ENCODE data around the gene OR2M3.
A peak's percentile ranks its signal among the peaks of the same experiment; 100 is the strongest.
"Not testable (repeated sequence)": the region's sequence is repeated elsewhere in the genome, so short reads cannot be mapped to it uniquely, and the experiment has no call there.

OR2M3 gene, protein sequence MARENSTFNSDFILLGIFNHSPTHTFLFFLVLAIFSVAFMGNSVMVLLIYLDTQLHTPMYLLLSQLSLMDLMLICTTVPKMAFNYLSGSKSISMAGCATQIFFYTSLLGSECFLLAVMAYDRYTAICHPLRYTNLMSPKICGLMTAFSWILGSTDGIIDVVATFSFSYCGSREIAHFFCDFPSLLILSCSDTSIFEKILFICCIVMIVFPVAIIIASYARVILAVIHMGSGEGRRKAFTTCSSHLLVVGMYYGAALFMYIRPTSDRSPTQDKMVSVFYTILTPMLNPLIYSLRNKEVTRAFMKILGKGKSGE

DNA sequence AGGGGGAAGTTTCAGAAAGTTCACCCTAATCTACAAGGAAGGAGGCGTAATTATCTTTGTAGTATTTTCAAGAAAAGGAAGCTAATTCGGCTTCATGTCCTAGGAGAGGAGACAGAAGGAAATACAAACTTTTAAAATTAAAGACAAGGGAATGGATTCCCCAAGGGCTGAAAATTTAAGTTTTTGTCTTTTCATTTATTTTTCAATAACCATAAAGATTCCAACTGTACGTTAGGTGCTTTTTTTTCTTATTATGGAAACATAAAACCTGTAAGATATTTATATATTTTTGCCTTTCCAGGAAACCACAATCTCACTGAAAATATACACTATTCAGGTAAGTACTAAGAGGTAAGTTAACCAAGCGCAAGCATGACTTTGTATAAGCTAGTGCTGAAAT, at the start of gene OR2M3:
TSS of gene OR2M3 (plus strand) at position 301 of the 400 bp plus-strand sequence. CDS start 5,803 bp downstream, outside the sequence.
- no peak for FAIRE-seq

DNA sequence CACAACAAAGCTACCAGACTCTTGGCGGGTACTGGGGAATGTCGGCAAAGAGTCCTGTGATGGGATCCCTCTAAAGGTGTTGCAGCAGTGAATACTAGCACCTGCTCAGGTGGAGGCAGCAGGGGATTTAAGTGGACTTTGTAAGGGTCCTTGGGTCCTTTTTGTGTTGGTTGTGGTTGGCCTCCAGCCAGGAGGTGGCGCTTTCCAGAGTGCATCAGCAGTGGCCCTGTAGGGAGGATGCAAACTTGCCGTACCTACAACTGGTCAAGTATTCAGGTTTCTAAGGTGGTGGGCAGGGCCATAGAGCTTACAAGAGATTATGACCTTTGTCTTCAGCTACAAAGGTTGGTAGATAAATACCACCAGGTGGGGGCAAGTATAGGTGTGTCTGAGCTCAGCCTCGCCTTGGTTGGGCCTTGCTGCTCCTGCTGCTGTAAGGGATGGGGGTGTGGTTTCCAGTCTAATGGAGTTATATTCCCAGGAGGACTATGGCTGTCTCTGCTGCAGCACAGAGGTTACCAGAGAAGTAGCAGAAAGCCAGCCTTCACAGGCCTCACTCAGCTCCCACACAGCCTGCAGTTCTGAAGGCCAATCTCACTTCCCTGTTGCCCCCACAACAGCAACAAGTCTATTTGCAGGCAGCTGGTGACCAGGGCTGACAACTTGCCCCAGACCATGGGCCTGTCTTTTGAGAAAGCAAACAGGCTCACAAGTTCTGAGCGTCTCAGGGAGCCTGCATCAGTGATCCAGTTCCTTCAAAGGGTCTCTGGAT, 44.8 kb upstream of the OR2M3 start:
- FAIRE-seq = no peak

DNA sequence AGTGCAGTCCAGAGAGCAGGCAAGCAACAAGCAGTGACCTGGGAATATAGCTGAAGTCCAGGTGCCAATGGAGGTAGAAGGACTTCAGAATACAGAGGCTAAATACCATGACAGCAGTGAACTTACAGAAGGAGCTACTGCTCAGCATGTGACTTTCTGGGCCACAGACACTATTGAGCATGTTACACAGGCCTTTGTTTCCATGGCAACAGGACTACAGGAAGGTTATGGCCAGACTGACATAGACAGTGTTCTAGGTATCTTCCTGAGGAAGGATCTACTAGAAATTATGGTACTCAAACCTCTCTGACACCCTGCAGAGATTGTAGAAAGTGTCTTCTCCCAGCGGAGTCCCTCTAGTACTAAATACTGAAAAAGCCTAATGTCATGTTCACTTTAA, 41.1 kb upstream of the OR2M3 start:
- FAIRE-seq = no peak

DNA sequence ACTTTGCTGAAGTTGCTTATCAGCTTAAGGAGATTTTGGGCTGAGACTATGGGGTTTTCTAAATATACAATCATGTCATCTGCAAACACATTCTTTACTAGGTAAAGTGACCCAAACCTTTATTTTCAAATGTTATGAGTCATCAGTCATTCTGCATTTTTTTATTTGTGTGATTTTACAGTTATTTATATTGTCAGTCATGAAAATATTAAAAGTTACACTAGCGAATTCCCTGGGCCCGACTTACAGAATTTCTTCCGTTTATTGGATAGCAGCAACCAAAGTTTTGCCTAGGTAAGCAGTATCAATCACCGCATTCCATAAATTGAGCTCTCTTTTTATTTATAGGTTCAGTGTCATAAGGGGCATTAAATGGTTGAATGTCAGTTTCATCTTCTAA, 38.3 kb upstream of the OR2M3 start:
- no peak for FAIRE-seq

DNA sequence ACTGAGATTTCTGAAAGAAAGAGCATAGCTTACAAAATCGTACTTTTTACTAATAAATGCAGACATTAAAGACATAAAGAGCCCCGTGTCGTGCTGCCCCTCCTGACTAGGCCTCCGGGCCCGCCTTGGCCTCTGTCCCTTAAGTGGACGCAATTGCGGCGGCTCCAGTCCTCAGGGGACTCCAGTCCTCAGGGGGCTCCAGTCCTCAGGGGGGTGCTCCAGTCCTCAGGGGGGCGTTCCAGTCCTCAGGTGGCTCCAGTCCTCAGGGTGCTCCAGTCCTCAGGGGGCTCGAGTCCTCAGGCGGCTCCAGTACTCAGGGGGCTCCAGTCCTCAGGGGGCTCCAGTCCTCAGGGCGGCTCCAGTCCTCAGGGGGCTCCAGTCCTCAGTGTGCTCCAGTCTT, 33.0 kb upstream of the OR2M3 start:
- no peak for FAIRE-seq

DNA sequence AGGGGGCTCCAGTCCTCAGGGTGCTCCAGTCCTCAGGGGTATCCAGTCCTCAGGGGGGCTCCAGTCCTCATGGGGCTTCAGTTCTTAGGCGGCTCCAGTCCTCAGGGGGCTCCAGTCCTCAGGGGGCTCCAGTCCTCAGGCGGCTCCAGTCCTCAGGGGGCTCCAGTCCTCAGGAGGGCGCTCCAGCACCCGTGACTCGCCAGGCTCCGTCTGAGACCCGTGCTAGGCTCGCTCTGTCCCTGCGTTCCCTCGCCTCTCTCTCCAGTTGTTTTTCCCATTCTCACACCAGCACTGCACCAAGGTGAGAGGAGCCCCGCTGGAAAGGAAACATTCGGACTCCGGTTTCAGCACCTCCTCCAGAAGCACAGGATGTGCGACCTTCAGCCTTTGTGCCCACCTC, 31.9 kb upstream of the OR2M3 start:
- FAIRE-seq = no peak

DNA sequence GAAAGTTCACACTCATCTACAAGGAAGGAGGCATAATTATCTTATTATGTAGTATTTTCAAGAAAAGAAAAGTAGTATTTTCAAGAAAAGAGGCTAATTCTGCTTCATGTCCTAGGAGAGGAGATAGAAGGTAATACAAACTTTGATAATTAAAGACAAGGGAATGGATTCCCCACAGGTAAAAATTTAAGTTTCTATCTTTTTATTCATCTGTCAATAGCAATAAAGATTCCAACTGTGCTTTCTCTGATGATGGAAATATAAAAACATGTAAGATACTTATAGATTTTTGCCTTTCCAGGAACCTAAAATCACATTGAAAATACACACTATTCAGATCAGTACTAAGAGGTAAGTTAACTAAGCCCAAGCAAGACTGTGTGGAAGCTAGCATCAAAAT, 22.5 kb upstream of the OR2M3 start, which contains the start of gene OR2M2:
TSS of gene OR2M2 (plus strand) at position 301 of the 400 bp plus-strand sequence. CDS start 5,165 bp downstream, outside the sequence.
- no peak for FAIRE-seq

DNA sequence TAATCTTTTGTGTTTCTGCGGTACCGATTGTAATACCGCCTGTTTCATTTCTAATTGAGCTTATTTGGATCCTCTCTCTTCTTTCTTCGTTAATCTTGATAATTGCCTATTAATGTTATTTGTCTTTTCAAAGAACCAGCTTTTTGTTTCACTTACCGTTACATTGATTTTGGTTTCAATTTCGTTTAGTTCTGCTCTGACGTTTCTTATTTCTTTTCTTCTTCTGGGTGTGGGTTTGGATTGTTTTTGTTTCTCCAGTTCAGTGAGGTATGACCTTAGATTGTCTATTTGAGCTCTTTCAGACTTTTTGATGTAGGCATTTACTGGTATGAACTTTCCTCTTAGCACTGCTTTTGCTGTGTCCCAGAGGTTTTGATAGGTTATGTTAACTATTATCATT, 13.1 kb upstream of the OR2M3 start:
- FAIRE-seq = no peak

DNA sequence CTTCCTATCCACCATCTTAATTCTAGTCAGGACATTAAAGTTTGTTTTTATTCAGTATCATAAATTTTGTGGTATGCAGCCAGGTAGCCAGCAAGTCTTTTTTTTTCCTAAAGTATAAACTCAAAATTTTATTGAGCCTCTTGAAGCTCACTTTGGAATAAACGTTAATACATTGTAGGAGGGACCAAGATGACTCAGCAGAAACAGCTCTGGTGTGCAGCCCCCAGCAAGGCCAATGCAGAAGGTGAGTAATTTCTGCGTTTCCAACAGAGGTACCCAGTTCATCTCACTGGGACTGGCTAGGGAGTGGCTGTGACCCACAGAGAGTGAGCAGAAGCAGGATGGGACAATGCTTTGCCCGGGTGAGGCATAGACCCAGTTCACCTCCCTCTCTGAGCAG, 9.7 kb upstream of the OR2M3 start:
- FAIRE-seq = no peak

DNA sequence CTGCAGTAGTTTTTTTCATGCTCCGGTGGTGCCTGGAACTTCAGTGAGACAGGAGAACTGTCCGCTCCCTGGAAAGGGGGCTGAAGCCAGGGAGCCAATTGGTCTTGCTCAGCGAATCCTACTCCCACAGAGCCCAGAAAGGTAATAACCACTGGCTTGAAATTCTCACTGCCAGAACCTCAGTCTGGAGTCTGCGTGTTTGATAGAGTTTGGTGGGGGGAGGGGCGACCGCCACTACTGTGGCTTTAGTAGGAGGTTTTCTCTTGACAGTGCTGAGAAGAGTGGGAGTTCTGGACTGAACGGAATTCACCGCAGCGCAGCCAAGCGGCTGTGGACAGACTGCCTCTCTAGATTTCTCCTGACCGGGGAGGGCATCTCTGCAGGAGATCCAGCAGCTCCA, 8.0 kb upstream of the OR2M3 start:
- no peak for FAIRE-seq

DNA sequence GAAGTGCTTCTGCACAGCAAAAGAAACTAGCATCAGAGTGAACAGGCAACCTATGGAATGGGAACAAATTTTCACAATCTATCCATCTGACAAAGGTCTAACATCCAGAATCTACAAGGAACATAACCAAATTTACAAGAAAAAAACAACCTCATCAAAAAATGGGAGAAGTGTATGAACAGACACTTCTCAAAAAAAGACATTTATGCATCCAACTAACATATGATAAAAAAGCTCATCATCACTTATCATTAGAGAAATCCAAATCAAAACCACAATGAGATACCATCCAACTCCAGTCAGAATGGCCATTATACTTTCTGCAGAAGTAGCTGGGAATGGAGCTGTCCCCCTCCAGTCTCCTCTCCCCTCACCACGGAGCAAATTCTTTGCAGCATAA, 2.9 kb upstream of the OR2M3 start:
- no peak for FAIRE-seq

DNA sequence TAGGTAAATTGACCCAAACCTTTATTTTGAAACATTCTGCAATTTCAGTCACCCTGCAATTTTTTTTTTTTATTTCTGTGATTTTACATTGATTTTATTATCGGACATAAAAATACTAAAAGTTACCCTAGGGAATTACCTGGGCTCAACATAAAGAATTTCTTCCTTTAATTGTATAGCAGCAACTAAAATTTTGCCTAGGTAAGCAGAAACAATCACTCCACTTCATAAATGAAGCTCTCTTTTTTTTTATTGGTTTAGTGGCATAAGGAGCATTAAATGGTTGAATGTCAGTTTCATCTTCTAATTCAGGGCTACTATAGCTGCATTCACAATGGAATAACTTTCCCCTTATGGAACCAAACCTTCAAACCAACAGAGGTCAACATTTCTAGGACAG, 18.8 kb downstream of the OR2M3 start:
- FAIRE-seq = no peak

DNA sequence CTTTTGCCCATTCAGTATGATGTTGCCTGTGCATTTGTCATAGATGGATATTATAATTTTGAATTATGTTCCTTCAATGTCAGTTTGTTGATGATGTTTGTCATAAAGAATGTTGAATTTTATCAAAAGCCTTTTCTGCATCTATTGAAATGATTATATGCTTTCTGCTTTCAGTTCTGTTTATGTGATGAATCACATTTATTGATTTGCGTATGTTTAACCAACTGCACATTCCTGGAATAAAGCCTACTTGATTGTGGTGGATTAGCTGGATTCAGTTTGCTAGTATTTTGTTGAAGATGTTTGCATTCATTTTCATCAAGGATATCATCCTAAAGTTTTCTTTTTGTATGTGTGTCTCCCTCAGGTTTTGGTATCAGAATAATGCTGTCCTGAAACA, 28.5 kb downstream of the OR2M3 start:
- no peak for FAIRE-seq

DNA sequence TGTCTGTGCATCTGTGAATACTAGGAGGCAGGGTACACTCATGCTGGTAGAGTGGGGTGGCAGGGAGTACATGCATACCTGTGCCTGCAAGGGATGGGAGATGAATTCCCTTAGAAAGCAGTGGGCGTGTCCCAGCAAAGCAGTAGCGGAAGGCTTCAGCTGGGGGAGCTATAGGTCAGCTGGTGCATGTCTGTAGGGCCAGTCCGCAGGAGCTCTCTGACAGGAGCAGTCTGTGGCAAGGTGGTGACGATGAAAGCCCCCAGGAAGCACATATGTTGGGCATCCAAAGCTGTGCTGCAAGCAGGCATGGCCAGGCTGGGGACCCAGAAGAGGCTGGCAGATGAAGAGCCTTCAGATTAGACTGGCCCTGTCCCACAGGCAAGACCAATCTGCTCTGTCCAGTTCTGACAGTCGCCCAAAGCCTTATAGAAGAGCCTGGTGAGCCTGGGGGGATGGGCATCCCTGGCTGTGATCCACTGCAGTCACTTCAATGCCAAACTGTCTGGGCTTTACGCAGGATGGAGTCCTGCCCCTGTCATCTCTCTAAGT, 32.4 kb downstream of the OR2M3 start:
- FAIRE-seq = no peak

DNA sequence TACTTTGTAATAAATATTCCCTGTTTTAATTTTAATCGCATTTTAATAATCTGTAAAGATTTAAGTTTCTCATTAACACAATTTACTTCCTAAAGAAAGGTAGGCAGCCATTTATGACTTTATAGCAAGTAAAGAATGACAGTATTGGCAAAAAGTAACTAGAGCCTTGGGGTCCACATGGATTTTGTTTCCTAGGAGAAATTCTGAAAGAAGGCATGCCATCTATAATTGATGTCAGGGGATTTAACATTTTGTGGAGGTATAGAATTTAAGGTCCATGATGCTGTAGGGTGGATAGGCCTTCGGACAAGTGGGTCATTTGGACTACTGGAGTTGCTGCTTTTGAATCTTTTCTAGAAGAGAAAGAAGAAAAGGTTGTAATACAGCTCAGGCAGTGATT, 34.1 kb downstream of the OR2M3 start, which contains the start of gene OR2M4:
TSS of gene OR2M4 (plus strand) at position 301 of the 400 bp plus-strand sequence. CDS start 7,512 bp downstream, outside the sequence.
- no peak for FAIRE-seq

DNA sequence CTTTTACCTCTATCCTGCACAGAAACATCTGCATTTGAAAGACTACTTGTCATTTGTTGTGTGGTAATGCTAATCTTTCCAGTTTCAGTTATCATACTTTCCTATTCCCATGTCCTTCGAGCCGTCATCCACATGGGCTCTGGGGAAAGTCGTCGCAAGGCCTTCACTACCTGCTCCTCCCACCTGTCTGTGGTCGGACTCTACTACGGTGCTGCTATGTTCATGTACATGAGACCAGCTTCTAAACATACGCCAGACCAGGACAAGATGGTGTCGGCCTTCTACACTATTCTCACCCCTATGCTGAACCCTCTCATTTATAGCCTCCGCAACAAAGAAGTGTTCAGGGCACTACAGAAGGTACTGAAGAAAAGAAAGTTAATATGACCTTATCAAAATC, 42.4 kb downstream of the OR2M3 start:
- no peak for FAIRE-seq

DNA sequence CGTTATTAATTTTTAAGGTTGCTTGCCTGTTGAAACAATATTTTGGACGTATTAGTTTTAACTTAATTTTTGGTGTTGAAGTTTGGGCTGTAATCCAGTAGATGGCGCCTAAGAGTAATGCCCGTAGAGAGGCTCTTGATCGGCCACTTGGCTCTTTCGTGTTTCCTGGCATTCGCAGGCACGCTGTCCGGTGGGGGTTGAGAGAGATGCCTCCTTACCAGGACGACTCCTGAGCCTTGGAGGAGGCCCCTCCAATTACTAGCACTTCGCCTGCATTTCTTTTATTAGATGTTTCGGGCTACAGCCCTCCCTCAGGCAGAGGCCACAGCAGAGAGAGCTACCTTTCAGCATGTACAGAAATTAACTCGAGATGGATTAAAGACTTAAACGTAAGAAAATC, 46.1 kb downstream of the OR2M3 start:
- peak; percentile 96 for FAIRE-seq

DNA sequence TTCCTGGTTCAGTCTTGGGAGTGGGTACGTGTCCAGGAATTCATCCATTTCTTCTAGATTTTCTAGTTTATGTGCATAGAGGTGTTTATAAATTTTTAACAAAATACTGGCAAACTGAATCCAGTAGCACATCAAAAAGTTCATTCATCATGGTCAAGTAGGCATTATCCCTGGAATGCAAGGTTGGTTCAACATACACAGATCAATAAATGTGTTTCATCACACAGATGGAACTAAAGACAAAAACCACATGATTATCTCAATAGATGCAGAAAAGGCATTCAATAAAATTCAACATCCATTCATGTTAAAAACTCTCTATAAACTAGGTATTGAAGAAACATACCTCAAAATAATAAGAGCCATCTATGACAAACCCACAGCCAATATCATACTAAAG, 62.2 kb downstream of the OR2M3 start:
- not testable (repeated sequence) for FAIRE-seq
